Measurements from ENCODE around the gene ARID5B. TPM values are rescaled to one million over a fixed set of nuclear protein-coding genes. Genes with fewer than 3 reads are reported as not detected.

Gene ARID5B
- total and polyA plus RNA-seq, 2 donors (not counting 1 experiment from before 2014, with no cell fraction given): 118 to 145 TPM

- no peaks in the 10 kb centered on the region for H3K27me3 ChIP-seq (ENCODE audit: control insufficient read depth, insufficient read depth, low read length)
- H3K4me2 ChIP-seq (ENCODE audit: extremely low read depth, insufficient read depth, low read length): no peak overlapping the region
- H3K9ac ChIP-seq (ENCODE audit: insufficient read depth, low read length): no peak overlapping the region
- no peaks in the 10 kb centered on the region for H3K4me1 ChIP-seq (ENCODE audit: control insufficient read depth, extremely low read depth, insufficient read depth, low read length)
- TF ChIP-seq EZH2 (IDR thresholded peaks at IDR 0.05; ENCODE audit: low read length, missing control alignments) (no peak), CTCF (conservative IDR thresholded peaks at IDR 0.05 in 1 of 2, IDR thresholded peaks at IDR 0.05 in 1 of 2; ENCODE audit: low read depth in 1 of 2, low read length in 2 of 2) (no peak)
- no peak overlapping the region for H3K27ac ChIP-seq (ENCODE audit: insufficient read depth, low read length)
- DNase-seq (ENCODE audit: low read depth in 2 of 2): peak in 1 of 2 donors; percentile 45
- no peak overlapping the region for H3K4me3 ChIP-seq (replicated peaks in 1 of 4; ENCODE audit: control extremely low read depth in 1 of 4, insufficient read depth in 1 of 4, low read depth in 3 of 4, low read length in 4 of 4)
- H3K79me2 ChIP-seq (ENCODE audit: control insufficient read depth, insufficient read depth, low read length): no peaks in the 10 kb centered on the region
- no peaks in the 10 kb centered on the region for H3K9me3 ChIP-seq (ENCODE audit: control insufficient read depth, insufficient read depth, low read depth, low read length)
- H4K20me1 ChIP-seq (ENCODE audit: control insufficient read depth, extremely low read depth, insufficient read depth, low read length): no peaks in the 10 kb centered on the region
- H2AFZ ChIP-seq (ENCODE audit: low read length): no peak overlapping the region
- no peaks in the 10 kb centered on the region for H3K36me3 ChIP-seq (ENCODE audit: control insufficient read depth, insufficient read depth, low read length)
These were observed 43.8 kb upstream of the ARID5B start for GRCh38 chr10:61857746-61858145.

- Histone ChIP-seq H3K4me3 (replicated peaks in 1 of 4; ENCODE audit: control extremely low read depth in 1 of 4, insufficient read depth in 1 of 4, low read depth in 3 of 4, low read length in 4 of 4) (no peak overlapping the region), H2AFZ (ENCODE audit: low read length) (no peak overlapping the region), H3K27ac (ENCODE audit: insufficient read depth, low read length) (no peak overlapping the region)
These were observed 41.7 kb upstream of the ARID5B start for GRCh38 chr10:61859786-61860185.

GRCh38 chr10:61860964-61861758, 40.3 kb upstream of the ARID5B start:
- Histone ChIP-seq H3K4me1 (ENCODE audit: control insufficient read depth, extremely low read depth, insufficient read depth, low read length) (no peaks in the 10 kb centered on the region), H3K9me3 (ENCODE audit: control insufficient read depth, insufficient read depth, low read depth, low read length) (no peaks in the 10 kb centered on the region), H3K36me3 (ENCODE audit: control insufficient read depth, insufficient read depth, low read length) (no peaks in the 10 kb centered on the region), H3K27me3 (ENCODE audit: control insufficient read depth, insufficient read depth, low read length) (no peaks in the 10 kb centered on the region), H2AFZ (ENCODE audit: low read length) (no peak overlapping the region), H3K4me3 (replicated peaks in 1 of 4; ENCODE audit: control extremely low read depth in 1 of 4, insufficient read depth in 1 of 4, low read depth in 3 of 4, low read length in 4 of 4) (no peak overlapping the region), H3K27ac (ENCODE audit: insufficient read depth, low read length) (no peak overlapping the region), H3K9ac (ENCODE audit: insufficient read depth, low read length) (no peak overlapping the region), H3K4me2 (ENCODE audit: extremely low read depth, insufficient read depth, low read length) (no peak overlapping the region), H3K79me2 (ENCODE audit: control insufficient read depth, insufficient read depth, low read length) (no peaks in the 10 kb centered on the region), H4K20me1 (ENCODE audit: control insufficient read depth, extremely low read depth, insufficient read depth, low read length) (no peaks in the 10 kb centered on the region)
- DNase-seq (ENCODE audit: low read depth in 2 of 2): no peak
- TF ChIP-seq CTCF (conservative IDR thresholded peaks at IDR 0.05 in 1 of 2, IDR thresholded peaks at IDR 0.05 in 1 of 2; ENCODE audit: low read depth in 1 of 2, low read length in 2 of 2): no peak
- TF ChIP-seq EZH2 (IDR thresholded peaks at IDR 0.05; ENCODE audit: low read length, missing control alignments): no peak

More at GRCh38 chr10:61859786-61860185, 41.7 kb upstream of the ARID5B start:
- Histone ChIP-seq H3K4me2 (ENCODE audit: extremely low read depth, insufficient read depth, low read length) (no peak overlapping the region), H3K9me3 (ENCODE audit: control insufficient read depth, insufficient read depth, low read depth, low read length) (no peaks in the 10 kb centered on the region), H3K4me1 (ENCODE audit: control insufficient read depth, extremely low read depth, insufficient read depth, low read length) (no peaks in the 10 kb centered on the region), H3K9ac (ENCODE audit: insufficient read depth, low read length) (no peak overlapping the region), H3K27me3 (ENCODE audit: control insufficient read depth, insufficient read depth, low read length) (no peaks in the 10 kb centered on the region), H3K79me2 (ENCODE audit: control insufficient read depth, insufficient read depth, low read length) (no peaks in the 10 kb centered on the region), H4K20me1 (ENCODE audit: control insufficient read depth, extremely low read depth, insufficient read depth, low read length) (no peaks in the 10 kb centered on the region), H3K36me3 (ENCODE audit: control insufficient read depth, insufficient read depth, low read length) (no peaks in the 10 kb centered on the region)
- TF ChIP-seq CTCF (conservative IDR thresholded peaks at IDR 0.05 in 1 of 2, IDR thresholded peaks at IDR 0.05 in 1 of 2; ENCODE audit: low read depth in 1 of 2, low read length in 2 of 2) (no peak), EZH2 (IDR thresholded peaks at IDR 0.05; ENCODE audit: low read length, missing control alignments) (no peak)
- no peak for DNase-seq (ENCODE audit: low read depth in 2 of 2)

Data from fibroblast of lung (primary cell).